ENCODE results near the gene DNM3.

DNA sequence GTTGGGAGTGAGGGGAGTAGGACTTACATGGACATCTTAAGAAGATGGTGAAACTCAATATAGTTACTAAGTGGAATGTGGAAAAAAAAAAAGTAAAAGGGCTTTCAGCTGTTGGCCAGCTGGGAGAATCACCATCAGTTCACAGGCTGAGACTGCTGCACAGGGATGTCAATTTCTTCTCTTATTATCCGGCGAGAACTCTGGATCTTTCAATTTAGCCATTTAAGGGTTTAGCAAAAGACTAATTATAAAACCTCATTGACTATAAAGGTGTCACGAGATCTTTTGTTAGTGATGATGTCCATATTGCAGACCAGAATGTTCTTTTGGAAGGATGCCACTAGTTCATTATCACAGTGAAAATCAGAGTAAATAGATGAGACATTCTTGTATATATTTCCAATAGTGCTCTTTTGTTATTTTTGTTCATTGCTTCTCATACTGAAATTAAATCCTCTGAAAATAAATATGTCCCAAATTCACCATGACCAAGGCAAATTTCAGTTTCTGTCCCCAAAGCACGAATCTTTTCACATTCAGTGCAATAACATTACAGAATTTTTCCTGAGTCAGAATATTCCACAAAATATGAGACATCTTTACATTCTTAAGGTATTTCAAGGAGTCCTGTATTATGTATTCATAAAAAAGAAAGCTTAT, 266.1 kb downstream of the DNM3 start:
- TF ChIP-seq, protein P1, sequence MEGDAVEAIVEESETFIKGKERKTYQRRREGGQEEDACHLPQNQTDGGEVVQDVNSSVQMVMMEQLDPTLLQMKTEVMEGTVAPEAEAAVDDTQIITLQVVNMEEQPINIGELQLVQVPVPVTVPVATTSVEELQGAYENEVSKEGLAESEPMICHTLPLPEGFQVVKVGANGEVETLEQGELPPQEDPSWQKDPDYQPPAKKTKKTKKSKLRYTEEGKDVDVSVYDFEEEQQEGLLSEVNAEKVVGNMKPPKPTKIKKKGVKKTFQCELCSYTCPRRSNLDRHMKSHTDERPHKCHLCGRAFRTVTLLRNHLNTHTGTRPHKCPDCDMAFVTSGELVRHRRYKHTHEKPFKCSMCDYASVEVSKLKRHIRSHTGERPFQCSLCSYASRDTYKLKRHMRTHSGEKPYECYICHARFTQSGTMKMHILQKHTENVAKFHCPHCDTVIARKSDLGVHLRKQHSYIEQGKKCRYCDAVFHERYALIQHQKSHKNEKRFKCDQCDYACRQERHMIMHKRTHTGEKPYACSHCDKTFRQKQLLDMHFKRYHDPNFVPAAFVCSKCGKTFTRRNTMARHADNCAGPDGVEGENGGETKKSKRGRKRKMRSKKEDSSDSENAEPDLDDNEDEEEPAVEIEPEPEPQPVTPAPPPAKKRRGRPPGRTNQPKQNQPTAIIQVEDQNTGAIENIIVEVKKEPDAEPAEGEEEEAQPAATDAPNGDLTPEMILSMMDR (IDR thresholded peaks at IDR 0.05) = no peak
- no peak for TF ChIP-seq POLR2A (IDR thresholded peaks at IDR 0.05)

Measured in adrenal gland (tissue), 5 donors.